GM21447 (cell line): Measurements from ENCODE around the gene BIRC2.
A peak's percentile ranks its signal among the peaks of the same experiment; 100 is the strongest.
"Not testable (repeated sequence)": the region's sequence is repeated elsewhere in the genome, so short reads cannot be mapped to it uniquely, and the experiment has no call there.

Experiments used
- ATAC-seq: cut with Tn5 transposase; IDR thresholded peaks from one replicate; pipeline ENCODE4 v1.9.1; 2021; ENCODE audit not compliant: unreplicated experiment

Gene BIRC2

GRCh38 chr11:102374633-102375424 is 27.8 kb downstream of the BIRC2 start:
- ATAC-seq = not testable (repeated sequence)

- ATAC-seq = no peak
These were observed 28.8 kb downstream of the BIRC2 start for GRCh38 chr11:102375720-102376399.

- ATAC-seq = no peak
These were observed 30.9 kb downstream of the BIRC2 start for GRCh38 chr11:102377891-102378290.

- ATAC-seq = no peak
These were observed 31.8 kb downstream of the BIRC2 start for GRCh38 chr11:102378818-102379217.

- no peak for ATAC-seq
These were observed 35.4 kb downstream of the BIRC2 start for GRCh38 chr11:102382384-102382783.

- no peak for ATAC-seq
These were observed 36.8 kb downstream of the BIRC2 start for GRCh38 chr11:102383839-102384238.

- no peak for ATAC-seq
These were observed 37.5 kb downstream of the BIRC2 start for GRCh38 chr11:102384419-102385079.

GRCh38 chr11:102385085-102386007 is 38.3 kb downstream of the BIRC2 start:
- ATAC-seq = no peak

- no peak for ATAC-seq
These were observed 39.2 kb downstream of the BIRC2 start for GRCh38 chr11:102386136-102386734.

- no peak for ATAC-seq
These were observed 40.2 kb downstream of the BIRC2 start for GRCh38 chr11:102387043-102387781.

- ATAC-seq = no peak
These were observed 42.2 kb downstream of the BIRC2 start for GRCh38 chr11:102389253-102389652.

- peak; percentile 87 for ATAC-seq
These were observed 43.9 kb downstream of the BIRC2 start for GRCh38 chr11:102390667-102391465.

- ATAC-seq = no peak
These were observed 44.7 kb downstream of the BIRC2 start for GRCh38 chr11:102391549-102392237.

GRCh38 chr11:102393272-102393730 is 46.3 kb downstream of the BIRC2 start:
- ATAC-seq = no peak

- ATAC-seq = no peak
These were observed 48.8 kb downstream of the BIRC2 start for GRCh38 chr11:102395720-102396393.

GRCh38 chr11:102396708-102397563 is 49.9 kb downstream of the BIRC2 start:
- no peak for ATAC-seq

- no peak for ATAC-seq
These were observed 51.3 kb downstream of the BIRC2 start for GRCh38 chr11:102398297-102398696.
